Peyer's patch (tissue), 4 donors: ENCODE measurements around the gene RFX1.

Source experiments
- CTCF ChIP-seq, 6 experiments: fragments of 450-650 bp in 4 of 6; fragments of 200-600 bp in 2 of 6; sonication (generic) in 1 of 6; IDR thresholded peaks; one replicate each; pipeline ENCODE4 v1.5.1; 2017 to 2019; ENCODE audit warnings: antibody characterized with exemption in 6 of 6, mild to moderate bottlenecking in 3 of 6, moderate library complexity in 1 of 6
- POLR2A ChIP-seq, 2 donors: fragments of 450-650 bp; IDR thresholded peaks; one replicate each; pipeline ENCODE4 v1.5.1; 2017; ENCODE audit warnings: antibody characterized with exemption in 2 of 2, mild to moderate bottlenecking in 2 of 2, moderate library complexity in 2 of 2

GRCh38 chr19:13978351-13979243 is 27.5 kb downstream of the RFX1 start:
- TF ChIP-seq CTCF (IDR thresholded peaks at IDR 0.05) (no peak), POLR2A (IDR thresholded peaks at IDR 0.05) (no peak)
